PFSK-1 (cell line): ENCODE measurements around the gene HMCN2.

Experiments used
- FOXP2 ChIP-seq: optimal IDR thresholded peaks from 2 replicates; pipeline ENCODE3; 2011; ENCODE audit warnings: borderline replicate concordance, control low read depth, inconsistent platforms; ENCODE audit not compliant: insufficient read depth; ENCODE audit errors: extremely low read length, extremely low read depth
- POLR2AphosphoS5 ChIP-seq: IDR thresholded peaks from 2 replicates; pipeline ENCODE4 v1.6.1; 2012; ENCODE audit warnings: low read depth, mild to moderate bottlenecking, control low read depth, low read length, moderate library complexity
- SIN3A ChIP-seq: IDR thresholded peaks from 2 replicates; pipeline ENCODE4 v1.6.1; 2012; ENCODE audit warnings: mild to moderate bottlenecking, low read length, moderate library complexity, borderline replicate concordance; ENCODE audit not compliant: insufficient read depth
- TAF1 ChIP-seq: IDR thresholded peaks from 2 replicates; pipeline ENCODE4 v1.6.1; 2012; ENCODE audit warnings: low read length, control low read depth, borderline replicate concordance; ENCODE audit not compliant: insufficient read depth
- TF ChIP-seq, protein P1 (sequence below), 2 experiments: IDR thresholded peaks; 2 replicates each; pipeline versions ENCODE4 v1.6.1 to v1.8.0; 2011 to 2012; ENCODE audit warnings: low read depth in 2 of 2, low read length in 2 of 2, control low read depth in 1 of 2, inconsistent platforms in 1 of 2, mild to moderate bottlenecking in 1 of 2, moderate library complexity in 1 of 2; ENCODE audit not compliant: insufficient read depth in 1 of 2

DNA sequence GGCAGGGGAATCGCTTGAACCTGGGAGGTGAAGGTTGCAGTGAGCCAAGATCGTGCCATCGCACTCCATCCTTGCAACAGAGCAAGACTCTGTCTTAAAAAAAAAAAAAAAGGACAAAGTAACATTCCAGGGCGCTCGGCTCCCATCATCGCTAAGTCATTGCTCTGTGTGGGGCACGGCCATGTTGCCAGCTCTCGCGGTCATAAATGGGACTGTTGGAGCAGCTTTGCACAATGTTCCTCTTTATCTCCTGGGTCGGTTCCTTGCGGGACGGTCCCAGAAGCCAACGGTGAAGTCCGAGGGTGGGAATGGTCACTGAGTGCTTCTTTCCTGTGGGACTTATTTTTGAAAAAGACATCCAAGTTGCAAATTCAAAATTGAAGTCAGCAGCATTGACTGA is 65.5 kb downstream of the HMCN2 start:
- TF ChIP-seq, protein P1, sequence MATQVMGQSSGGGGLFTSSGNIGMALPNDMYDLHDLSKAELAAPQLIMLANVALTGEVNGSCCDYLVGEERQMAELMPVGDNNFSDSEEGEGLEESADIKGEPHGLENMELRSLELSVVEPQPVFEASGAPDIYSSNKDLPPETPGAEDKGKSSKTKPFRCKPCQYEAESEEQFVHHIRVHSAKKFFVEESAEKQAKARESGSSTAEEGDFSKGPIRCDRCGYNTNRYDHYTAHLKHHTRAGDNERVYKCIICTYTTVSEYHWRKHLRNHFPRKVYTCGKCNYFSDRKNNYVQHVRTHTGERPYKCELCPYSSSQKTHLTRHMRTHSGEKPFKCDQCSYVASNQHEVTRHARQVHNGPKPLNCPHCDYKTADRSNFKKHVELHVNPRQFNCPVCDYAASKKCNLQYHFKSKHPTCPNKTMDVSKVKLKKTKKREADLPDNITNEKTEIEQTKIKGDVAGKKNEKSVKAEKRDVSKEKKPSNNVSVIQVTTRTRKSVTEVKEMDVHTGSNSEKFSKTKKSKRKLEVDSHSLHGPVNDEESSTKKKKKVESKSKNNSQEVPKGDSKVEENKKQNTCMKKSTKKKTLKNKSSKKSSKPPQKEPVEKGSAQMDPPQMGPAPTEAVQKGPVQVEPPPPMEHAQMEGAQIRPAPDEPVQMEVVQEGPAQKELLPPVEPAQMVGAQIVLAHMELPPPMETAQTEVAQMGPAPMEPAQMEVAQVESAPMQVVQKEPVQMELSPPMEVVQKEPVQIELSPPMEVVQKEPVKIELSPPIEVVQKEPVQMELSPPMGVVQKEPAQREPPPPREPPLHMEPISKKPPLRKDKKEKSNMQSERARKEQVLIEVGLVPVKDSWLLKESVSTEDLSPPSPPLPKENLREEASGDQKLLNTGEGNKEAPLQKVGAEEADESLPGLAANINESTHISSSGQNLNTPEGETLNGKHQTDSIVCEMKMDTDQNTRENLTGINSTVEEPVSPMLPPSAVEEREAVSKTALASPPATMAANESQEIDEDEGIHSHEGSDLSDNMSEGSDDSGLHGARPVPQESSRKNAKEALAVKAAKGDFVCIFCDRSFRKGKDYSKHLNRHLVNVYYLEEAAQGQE (IDR thresholded peaks at IDR 0.05; ENCODE audit: insufficient read depth in 1 of 2, low read depth in 2 of 2, low read length in 2 of 2), result no peak
- TF ChIP-seq POLR2AphosphoS5 (no peak), TAF1 (no peak), SIN3A (no peak), FOXP2 (no peak)
